Inflammatory macrophage (primary cell): Measurements from ENCODE around the gene SLC35E2B.
A peak's percentile ranks its signal among the peaks of the same experiment; 100 is the strongest.
"Not testable (repeated sequence)": the region's sequence is repeated elsewhere in the genome, so short reads cannot be mapped to it uniquely, and the experiment has no call there.

ENCODE experiments used
- DNase-seq, 2 donors: peaks; one replicate each; pipeline ENCODE4 v3.0.0-alpha.2; 2020 to 2022

SLC35E2B gene

DNA sequence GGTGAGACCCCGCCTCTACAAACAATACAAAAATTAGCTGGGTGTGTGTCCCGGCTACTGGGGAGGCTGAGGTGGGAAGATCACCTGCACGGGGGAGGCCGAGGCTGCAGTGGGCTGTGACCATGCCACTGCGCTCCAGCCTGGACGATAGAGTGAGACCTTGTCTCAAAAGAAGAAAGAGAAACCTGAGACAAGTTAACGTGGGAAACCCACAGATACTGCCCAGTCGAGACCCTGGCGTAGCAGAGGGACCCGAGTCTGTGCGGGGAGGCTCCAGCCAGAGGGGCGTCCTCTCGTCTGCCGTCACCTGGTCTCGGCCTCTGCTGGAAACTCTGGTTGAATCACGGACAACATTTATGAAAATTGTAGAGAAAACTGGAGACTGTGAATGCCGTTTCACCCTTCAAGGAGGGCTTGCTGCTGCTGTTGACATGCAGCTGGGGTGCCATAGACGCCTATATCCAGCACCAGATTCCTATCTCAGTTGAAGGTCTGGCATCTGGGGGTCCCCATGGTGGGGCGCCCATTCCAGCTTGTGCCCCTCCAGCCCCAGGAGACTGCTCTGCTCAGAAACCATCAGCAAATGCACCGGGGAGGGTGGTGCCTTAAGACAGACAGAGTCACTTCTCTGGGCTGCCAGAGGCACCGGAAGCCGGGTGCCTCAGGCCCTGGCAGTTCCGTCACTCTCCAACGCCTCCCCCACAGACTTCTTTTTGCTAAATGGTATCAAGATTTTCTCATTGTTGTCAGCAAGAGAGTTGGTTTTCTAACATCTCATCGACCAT is 20.2 kb downstream of the SLC35E2B start:
- no peak for DNase-seq

DNA sequence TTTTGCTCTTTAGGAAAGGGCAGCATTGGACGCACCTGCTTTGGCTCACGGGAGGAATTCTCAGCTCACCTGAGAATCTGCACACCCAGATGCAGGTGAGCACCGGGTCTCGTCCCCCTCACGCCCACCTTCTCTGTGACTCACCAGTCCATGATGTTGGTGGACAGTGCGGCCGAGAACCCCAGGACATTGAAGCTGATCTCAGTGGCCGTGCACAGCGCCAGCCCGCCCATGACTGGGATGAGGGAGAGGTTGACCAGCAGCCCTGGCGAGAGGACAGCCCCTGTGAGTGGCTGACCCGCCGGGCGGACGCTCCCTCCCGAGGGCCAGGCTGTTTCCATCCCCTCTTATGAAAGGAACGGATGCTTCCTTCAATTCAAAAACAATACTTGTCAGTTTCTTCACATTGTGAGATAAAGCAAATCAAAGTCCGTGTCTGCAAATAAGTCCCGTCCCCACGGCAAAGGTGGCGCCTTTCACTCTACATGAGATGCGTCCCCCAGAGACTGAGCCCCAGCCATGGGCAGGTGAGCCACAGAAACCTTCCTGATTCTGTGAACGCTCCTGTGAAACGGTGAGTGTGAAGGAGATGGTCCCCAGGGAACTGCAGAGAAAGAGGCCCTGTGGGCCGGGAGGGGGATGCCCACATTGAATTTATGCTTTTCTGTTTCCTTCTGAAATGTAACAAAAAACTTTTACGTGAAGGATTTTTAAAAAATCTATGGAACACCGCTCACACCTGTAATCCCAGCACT is 21.1 kb downstream of the SLC35E2B start:
- DNase-seq, result no peak

DNA sequence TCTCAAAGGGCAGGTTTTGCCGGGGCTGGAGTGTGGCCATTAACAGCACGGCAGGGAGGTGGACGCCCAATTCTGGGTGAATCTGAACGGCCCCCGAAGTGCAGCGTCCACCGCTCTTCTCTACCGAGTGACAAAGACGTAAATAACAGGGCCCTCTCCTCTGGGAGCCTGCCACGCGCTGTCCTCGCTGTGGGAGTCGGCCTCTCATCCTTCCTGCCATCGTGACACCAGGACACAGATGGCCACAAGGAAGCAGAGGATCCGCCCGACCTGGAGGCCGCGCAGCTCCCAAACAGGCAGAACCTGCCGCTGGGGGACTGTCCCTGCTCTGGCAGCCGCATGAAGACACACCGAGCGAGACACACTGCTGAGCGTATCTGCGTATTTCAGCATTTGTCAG is 21.7 kb downstream of the SLC35E2B start:
- DNase-seq, result no peak

DNA sequence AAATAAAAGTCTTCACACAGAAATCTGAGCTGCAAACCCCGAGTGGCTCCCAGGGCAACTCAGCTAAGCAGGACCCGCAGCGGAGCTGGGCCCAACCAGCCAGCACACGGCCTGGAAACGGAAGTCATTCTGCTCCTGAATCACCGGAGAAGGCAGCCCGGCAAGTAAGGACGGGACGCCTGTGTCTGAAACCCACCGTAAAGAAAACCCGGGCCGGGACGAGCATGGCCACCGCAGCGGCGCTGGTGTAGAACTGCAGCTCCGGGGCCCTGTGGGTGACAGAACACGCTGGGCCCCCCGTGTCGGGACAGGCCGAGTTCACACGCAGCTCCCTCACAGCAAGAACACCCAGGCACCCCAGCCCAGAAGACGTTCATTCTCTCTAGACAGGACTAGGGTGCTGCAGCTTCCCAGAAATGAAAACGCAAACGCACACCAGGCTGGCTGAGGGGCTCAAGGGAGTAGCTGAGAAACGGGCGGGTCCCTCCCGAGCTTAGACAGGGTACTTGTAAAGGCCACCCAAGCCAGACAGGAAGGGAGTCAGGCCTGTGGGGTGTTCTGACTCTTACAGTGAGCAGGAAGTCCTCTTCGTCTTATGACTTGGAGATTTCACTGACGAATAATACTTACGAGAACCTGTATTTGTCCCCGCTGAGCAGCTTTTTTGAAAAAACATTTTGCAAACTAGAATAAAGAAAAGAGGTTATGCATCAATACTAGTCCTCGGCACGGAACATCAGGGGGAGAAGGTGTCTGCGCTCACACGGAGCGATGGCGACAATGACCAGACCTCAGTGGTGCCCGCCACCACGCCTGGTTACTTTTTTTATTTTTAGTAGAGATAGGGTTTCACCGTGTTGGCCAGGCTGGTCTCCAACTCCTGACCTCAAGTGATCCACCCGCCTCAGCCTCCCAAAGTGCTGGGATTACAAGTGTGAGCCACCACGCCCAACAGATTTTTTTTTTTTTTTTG is 22.8 kb downstream of the SLC35E2B start:
- no peak for DNase-seq

DNA sequence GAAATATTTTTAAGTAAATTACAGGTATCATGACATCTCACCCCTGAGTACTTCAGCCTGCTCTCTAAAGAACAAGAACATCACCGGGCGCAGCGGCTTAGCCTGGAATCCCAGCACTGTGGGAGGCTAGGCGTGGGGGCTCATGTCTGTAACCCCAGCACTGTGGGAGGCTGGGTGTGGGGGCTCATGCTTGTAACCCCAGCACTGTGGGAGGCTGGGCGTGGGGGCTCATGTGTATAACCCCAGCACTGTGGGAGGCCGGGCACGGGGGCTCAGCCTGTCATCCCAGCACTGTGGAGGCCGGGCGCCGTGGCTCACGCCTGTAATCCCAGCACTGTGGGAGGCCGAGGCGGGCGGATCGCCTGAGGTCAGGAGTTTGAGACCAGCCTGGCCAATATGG is 26.1 kb downstream of the SLC35E2B start:
- no peak for DNase-seq

DNA sequence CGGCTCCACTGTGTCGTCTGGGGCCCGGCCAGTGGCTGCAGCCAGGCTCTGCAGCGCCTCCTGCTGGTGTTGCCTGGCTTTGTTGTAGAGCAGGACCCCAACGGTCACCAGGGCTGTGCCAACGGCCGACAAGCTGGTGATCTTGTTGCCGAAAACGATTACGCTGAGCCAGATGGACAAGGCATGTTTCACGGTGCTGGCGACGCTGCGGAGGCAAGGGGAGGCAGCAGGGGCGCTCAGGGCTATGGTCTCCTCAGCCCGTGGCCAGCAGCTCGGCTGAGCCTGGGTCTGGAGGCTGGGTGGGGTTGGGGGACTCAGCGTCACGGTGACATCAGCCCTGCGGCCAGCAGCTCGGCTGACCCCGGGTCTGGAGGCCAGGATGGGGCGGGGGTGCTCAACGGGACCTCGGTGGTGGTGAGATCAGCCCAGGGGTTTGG is 26.8 kb downstream of the SLC35E2B start:
- DNase-seq, result peak; percentile 3 to 28

DNA sequence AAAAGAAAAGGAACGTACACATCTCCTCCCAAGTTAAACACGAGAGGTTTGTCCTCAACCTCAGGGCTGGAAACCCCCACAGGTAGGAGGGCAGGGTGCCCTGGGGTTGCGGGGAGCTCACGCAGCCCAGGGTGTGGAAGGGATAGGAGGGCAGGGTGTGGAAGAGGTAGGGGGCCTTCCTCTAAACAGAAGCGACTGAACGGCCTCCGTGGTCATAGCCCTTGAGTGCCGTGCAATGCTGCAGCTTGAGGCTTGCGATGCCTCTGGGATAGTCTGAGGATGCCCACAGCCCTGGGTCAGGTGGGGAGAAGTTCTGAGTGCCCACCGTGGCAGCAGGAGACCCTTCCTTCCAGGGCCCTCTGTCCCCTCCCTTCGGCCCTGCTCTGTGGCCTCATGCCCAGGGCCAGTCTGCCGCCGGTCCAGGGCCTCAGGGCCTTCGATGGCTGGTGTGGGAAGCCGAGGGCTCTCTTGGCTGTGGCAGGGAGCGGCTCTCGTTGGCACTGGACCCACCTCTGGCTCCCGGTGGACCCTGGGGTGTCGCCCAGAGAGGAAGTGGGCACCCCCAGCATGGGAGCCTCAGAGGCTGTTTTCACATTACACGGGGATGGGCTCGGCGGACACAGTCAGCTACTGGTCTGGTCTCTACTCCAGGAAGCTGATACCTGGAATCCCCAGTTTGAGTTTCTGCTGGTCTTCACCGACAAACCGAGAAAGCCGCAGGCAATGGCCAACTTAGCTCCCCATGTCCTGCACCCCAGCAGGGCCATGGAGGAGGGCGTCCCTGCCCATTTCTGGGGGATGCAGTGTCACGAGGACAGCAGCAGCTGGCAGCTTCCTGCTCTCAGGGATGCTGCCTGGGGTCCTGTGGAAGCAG is 27.4 kb downstream of the SLC35E2B start:
- no peak for DNase-seq

DNA sequence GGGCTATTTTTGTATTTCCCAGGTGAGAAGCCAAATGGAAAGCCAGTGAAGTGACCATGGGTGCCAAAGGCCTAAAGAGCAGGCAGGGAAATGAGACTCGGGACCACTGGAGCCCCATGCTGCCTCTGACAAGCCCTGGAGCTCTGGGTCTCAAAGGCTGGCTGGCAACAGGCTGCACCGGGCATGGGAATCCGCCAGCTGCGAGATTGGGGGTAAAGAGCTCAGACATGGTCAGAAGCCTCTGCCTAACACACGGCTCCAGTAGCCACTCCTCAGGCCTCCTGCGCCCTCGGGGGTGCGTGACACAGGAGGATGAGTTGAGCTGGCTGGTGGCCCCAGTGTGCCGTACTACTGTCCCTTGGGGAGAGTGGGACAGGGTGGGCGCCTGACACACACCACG is 28.3 kb downstream of the SLC35E2B start:
- DNase-seq, result not testable (repeated sequence)

DNA sequence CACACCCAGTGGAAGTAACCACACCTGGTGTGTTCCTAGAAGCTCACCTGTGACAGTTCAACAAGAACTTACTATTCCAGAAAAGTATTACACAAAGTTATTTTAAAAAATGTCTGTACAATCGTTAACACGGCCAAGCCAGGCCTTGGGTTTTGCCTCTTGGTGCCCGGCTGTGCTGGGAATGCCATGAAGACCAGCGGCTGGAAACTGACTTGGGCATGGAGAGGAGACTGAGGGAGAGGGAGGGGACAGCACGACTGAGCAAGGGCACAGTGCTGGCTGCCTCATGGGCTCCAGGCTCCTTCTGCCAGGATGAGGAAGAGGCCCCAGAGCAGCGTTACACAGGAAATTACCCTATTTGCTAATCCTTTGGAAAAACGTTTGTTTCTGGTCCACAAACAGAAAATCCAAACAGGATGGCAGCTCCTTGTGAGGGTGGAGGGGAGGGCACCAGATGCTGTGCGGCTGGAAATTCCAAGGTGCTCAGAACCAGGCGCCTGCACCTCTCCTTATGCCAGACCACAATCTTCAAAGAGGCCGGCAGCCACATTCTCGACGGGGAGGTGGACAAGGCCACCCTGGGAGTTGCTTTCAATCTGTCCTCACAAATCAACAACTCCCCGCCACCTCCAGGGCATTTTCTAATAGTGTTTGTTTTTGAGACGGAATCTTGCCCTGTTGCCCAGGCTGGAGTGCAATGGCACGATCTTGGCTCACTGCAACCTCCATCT is 29.6 kb downstream of the SLC35E2B start:
- not testable (repeated sequence) for DNase-seq

DNA sequence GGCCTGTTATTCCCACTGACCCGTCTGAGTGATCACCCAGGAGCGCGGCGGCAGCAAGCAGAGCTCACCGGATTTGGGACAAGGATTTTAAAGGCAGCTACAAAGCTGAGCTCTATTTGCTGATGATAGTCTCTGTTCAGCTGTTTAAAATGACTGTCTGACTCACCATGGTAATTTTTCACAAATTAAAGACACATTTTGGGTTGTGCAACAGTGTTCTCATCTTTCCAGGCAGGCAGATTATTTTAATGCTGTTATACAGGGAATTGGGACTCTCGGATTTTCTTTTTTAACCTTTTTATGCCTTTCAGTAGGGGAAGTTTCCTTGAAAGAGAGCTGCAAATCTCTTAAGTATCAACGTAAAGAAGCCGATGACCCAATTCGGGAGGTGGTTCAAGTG is 30.2 kb downstream of the SLC35E2B start:
- not testable (repeated sequence) for DNase-seq

DNA sequence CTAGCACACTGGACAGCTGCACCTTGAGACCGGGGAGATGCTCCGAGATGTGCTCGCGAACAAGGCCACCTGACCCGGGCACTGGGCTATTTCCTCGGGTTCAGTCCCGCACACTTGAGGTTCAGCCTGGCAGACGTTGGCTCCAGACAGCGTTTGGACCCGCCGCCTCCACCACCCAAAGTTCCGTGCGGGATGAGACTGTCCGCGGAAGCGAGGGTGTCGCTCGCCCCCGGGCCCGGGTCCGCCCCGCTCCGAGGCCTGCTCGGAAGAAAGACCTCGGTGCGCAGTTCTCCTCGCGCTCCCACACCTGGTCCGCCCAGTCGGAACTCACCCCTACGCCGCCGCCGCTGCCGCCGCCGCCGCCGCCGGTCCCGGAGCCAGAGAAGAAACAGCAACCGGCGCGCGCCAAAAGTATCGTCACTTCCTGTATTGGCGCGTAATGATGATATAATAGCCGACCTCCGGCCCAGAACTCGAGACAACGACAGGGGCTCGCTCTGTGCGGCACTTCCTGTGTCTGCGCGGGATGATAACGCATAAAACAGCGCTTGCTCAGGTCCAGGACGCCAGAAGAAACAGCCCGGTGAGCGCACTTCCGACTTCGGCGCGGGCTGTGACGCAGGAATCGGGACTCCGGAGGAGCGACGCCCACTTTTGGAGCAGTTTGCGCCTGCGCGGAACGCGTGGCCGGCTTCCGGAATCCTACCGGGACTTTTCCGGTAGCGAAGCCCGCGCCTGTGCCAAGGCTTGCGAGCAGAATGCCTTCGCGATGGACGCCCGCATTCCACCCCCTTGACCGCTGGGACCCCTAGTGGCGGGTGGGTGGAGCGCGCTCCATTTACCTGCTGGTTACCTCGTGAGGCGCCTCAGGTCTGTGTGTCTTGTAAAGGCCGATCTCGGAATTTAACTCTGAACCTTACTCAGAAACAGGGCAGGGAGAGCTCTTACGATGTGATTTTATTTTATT is 33.7 kb downstream of the SLC35E2B start, which contains the start of gene CDK11B:
CDK11B (minus strand) TSS at position 422 of the 967 bp plus-strand sequence. CDS start 1,519 bp downstream, outside the sequence.
- peak; percentile 92 to 98 for DNase-seq

DNA sequence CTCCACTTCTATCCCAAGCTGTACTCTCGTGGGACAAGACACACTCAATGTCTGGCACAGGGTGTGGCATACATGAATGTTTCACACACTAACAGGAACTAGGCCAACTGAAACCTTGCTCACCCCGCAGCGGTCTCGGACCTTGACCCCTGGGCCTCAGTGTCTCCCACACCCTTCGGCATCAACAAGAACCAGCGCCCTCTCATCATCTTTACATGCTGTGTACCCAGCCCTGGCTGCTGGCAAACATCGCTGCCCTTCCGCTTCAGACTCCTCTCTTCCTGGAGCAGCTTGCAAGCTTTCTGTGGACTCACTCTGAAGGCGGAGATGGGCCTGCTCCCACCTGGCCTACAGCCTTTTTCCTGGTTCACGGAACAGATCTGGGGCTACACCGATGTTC is 44.3 kb downstream of the SLC35E2B start:
- not testable (repeated sequence) for DNase-seq

DNA sequence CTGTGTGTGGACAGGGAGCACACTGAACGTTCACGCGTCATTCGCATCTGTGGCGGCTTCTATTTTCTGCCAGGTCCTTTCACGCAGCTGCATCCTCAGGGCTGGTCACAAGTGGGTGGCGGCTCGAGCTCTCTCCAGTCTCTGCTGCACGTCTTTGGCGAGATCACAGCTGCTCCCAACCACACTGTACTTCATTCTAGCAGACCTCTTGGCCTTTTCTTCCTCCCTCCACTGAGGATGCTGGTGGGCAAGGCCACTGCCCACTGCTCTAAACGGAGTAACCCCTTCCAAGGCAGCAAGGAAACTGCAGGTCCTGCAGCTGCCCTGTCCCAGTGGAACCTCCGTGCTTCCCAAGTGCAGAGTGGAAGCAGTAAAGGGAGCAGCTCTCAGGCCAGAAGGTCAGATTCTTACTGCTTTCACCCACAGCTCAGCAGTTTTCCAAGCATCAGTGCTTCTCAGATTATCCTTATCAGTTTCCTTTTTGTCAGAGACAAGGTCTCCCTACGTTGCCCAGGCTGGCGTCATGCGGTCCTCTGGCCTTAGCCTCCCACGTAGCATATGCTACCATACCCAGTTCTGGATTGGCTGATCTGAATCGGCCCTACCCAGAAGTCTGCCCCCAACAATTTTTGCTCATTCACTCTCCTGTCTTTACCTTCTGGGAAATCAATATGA is 44.9 kb downstream of the SLC35E2B start:
- DNase-seq, result not testable (repeated sequence)

DNA sequence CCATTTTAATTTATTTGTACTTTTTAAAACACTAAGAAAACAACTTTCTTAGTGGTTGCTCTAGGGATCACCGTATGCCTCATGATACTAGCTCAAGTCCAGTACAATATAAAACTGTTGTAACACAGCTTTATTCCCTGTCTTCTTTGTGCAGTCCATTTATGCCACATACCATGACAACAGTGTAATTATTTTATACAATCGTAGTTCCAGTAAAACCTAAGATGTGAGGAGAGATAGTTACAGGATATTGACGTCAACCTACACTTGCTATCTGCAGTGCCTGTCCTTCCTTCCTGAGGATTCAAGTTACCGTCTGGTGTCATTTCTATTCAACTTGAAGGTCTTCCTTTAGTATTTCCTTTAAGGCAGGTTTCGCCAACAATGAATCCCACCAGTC is 46.3 kb downstream of the SLC35E2B start:
- not testable (repeated sequence) for DNase-seq

DNA sequence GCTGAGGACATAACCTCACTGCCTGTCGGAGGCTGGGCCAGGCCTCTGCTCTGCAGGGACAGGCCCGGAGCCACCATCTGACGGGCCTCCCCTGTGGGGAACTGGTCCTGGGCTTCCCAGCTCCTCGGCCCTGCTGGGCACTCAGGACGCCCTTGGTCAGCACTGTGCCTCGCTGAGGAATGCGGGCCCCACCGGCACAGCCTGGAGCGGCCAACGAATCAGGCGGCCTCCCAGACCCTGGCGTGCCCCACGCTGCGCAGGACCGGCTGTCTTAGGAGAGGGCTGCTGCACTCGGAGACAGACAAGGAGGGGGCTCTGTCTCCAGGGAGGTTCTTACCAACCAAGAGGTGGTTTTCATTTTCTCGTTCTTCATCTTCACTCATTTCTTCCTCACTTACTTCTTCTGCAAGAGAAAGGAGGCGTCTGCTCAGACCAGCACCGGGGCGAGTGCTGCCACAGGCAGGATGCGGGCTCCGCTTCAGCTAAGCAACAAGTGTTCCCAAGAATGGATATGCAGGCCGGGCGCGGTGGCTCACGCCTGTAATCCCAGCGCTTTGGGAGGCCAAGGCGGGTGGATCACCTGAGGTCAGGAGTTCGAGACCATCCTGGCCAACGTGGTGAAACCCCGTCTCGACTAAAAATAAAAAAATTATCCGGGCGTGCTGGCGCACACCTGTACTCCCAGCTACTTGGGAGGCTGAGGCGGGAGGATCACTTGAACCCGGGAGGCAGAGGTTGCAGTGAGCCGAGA is 51.7 kb downstream of the SLC35E2B start:
- DNase-seq, result not testable (repeated sequence)

DNA sequence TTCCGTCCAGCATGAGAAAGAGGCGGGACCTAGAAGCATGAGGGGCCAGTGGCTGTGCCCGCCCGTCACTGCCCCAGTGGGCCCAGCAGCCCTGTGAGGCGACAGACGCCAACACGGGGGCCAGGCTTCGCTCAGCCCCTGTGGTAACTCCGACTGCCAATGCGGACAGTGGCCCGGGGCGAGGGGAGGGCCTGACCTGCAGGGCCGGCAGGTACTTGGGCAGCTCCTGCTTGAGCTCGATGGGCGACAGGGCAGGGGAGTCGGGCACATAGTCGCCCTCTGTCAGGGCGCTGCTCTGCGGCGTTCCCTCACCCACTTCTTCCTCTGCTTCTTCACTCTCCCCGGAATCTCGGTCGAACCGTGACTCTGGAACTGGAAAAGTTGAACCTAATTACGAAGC is 52.5 kb downstream of the SLC35E2B start:
- DNase-seq, result not testable (repeated sequence)

DNA sequence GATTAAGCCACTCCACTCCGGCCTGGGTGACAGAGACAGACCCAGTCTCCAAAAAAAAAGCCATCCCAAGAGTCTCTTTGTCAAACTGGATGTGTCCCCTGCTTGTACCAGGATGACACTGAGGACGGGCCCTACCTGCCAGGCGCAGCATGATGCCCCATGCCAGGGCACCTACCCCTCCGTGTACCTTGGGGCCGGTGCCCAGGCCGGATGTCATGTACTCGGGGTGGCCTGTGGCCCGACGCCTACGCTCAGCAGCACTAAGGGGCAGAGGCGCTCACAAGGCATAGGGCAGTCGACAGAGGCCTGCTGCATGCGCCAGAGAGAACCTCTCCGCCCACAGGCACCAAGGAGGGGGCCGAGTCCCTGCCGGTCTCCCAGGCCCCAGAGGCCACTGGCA is 53.2 kb downstream of the SLC35E2B start:
- not testable (repeated sequence) for DNase-seq

DNA sequence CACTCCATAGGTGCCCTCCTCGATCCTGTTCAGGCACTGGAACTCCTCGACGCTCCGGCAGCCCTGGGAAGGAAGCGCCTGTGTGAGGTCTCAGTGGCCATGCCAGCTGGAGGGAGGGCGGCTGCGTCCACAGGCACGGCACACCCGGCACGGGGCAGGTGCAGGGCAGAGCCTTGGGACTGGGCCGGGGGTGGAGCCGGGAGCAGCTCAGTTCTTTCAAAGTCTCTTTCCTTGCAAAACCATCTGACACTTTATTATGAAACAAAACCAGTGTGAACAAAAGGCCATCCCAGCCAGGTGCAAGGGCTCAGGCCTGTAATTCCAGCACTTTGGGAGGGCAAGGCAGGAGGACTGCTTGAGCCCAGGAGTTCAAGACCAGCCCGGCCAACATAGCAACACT is 54.1 kb downstream of the SLC35E2B start:
- DNase-seq, result not testable (repeated sequence)
